H1 (cell line): ENCODE results near the gene GGA3.
"Not testable (repeated sequence)": the region's sequence is repeated elsewhere in the genome, so short reads cannot be mapped to it uniquely, and the experiment has no call there.

Source experiments
- EGR1 ChIP-seq: IDR thresholded peaks from 2 replicates; pipeline ENCODE4 v1.6.1; 2011; ENCODE audit warnings: low read depth, low read length, borderline replicate concordance
- POLR2A ChIP-seq, 2 experiments: IDR thresholded peaks; 1 replicate in 1 of 2; 2 replicates in 1 of 2; pipeline ENCODE4 v1.6.1; 2011; ENCODE audit warnings: low read depth in 2 of 2, low read length in 2 of 2, mild to moderate bottlenecking in 2 of 2; ENCODE audit errors: control extremely low read depth in 1 of 2
- POLR2AphosphoS5 ChIP-seq: IDR thresholded peaks from 2 replicates; pipeline ENCODE4 v1.6.1; 2011; ENCODE audit warnings: low read depth, low read length
- SIN3A ChIP-seq, 2 experiments: IDR thresholded peaks in 1 of 2; conservative IDR thresholded peaks in 1 of 2; 2 replicates each; pipeline ENCODE4 v1.6.1; 2011 to 2012; ENCODE audit warnings: low read length in 2 of 2, improper control_type of control experiment in 1 of 2, low read depth in 1 of 2, mild to moderate bottlenecking in 1 of 2
- TF ChIP-seq, protein P1 (sequence below): IDR thresholded peaks from 2 replicates; pipeline ENCODE4 v1.6.1; 2011; ENCODE audit warnings: low read depth, mild to moderate bottlenecking, low read length; ENCODE audit not compliant: insufficient read depth
- TF ChIP-seq, protein P2 (sequence below): IDR thresholded peaks from 2 replicates; pipeline ENCODE4 v1.6.1; 2011; ENCODE audit warnings: low read length, improper control_type of control experiment

DNA sequence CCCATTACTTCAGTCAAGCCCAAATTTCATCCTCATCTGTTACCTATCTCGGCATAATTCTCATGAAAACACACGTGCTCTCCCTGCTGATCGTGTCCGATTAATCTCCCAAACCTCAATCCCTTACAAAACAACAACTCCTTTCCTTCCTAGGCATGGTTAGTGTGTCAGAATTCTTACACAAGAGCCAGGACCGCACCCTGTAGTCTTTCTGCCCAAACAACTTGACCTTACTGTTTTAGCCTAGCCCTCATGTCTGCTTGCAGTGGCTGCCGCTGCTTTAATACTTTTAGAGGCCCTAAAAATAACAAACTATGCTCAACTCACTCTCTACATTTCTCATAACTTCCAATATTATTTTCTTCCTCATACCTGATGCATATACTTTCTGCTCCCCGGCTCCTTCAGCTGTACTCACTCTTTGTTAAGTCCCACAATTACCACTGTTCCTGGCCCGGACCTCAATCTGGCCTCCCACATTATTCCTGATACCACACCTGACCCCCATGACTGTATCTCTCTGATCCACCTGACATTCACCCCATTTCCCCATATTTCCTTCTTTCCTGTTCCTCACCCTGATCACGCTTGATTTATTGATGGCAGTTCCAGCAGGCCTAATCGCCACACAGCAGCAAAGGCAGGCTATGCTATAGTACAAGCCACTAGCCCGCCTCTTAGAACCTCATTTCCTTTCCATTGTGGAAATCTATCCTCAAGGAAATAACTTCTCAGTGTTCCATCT lies 5.3 kb downstream of the GGA3 start:
- TF ChIP-seq SIN3A (conservative IDR thresholded peaks at IDR 0.05 in 1 of 2, IDR thresholded peaks at IDR 0.05 in 1 of 2; ENCODE audit: low read depth in 1 of 2, low read length in 2 of 2); POLR2AphosphoS5; EGR1; POLR2A (IDR thresholded peaks at IDR 0.05; ENCODE audit: control extremely low read depth in 1 of 2, low read depth in 2 of 2, low read length in 2 of 2): not testable (repeated sequence)
- TF ChIP-seq, protein P1, sequence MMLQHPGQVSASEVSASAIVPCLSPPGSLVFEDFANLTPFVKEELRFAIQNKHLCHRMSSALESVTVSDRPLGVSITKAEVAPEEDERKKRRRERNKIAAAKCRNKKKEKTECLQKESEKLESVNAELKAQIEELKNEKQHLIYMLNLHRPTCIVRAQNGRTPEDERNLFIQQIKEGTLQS, result not testable (repeated sequence)
- TF ChIP-seq, protein P2, sequence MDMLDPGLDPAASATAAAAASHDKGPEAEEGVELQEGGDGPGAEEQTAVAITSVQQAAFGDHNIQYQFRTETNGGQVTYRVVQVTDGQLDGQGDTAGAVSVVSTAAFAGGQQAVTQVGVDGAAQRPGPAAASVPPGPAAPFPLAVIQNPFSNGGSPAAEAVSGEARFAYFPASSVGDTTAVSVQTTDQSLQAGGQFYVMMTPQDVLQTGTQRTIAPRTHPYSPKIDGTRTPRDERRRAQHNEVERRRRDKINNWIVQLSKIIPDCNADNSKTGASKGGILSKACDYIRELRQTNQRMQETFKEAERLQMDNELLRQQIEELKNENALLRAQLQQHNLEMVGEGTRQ, result not testable (repeated sequence)
